Activated T-helper 1 cell treated with anti-CD3 and anti-CD28 coated beads, Interleukin-2, amount 50 U/mL, for 16 hours (primary cell): ENCODE measurements around the gene LYZL6.
"Not testable (repeated sequence)": the region's sequence is repeated elsewhere in the genome, so short reads cannot be mapped to it uniquely, and the experiment has no call there.

Experiments
- DNase-seq, 2 donors: peaks; one replicate each; pipeline ENCODE4 v3.0.0-alpha.2; 2020; ENCODE audit warnings: low read depth in 1 of 2, low spot score in 1 of 2

Gene LYZL6

DNA sequence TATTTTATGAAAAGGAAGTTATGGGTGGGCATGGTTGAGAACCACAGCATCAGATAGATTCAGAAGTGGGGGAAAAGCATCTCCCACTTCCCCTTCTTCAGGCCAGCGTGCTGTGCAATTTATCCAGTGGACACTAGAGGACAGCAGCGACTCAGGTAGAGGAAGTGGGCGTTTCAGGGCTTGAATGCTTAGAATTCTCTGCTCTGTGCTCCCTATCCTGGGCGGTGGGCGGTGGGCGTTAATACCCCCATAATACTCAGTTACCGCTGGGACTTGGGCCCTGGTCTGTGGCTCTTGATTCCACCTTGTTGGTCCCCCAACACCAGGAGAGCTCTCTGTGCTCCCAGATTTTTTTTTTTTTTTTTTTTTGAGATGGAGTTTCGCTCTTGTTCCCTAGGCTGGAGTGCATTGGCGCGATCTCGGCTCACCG, 3.7 kb upstream of the LYZL6 start:
- DNase-seq: peak in 1 of 2 donors; percentile 2

GRCh38 chr17:35944151-35944550, 638 bp upstream of the LYZL6 start:
- no peak for DNase-seq

GRCh38 chr17:35942588-35943186, 826 bp downstream of the LYZL6 start:
- DNase-seq: no peak

GRCh38 chr17:35938492-35938891, 5.0 kb downstream of the LYZL6 start:
- DNase-seq: not testable (repeated sequence)

DNA sequence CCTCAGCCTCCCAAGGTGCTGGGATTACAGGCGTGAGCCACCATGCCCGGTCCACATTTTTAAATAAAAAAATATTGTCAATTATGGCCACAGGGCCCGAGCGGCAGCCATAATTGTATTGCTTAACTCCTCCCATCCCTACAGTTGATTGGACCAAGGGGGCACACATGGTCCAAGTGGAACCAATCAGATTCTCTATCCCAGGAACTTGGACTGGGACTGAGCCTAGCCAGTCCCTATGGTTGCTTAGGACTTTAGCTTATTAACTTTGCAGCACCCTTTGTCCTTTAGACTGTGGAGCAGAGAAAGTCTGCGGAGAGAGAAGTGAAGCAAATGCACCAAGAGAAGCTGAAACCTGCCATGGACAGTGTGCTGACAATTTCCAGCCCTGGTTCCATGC, 7.5 kb downstream of the LYZL6 start:
- DNase-seq: no peak

GRCh38 chr17:35934760-35935159, 8.8 kb downstream of the LYZL6 start:
- DNase-seq: no peak

DNA sequence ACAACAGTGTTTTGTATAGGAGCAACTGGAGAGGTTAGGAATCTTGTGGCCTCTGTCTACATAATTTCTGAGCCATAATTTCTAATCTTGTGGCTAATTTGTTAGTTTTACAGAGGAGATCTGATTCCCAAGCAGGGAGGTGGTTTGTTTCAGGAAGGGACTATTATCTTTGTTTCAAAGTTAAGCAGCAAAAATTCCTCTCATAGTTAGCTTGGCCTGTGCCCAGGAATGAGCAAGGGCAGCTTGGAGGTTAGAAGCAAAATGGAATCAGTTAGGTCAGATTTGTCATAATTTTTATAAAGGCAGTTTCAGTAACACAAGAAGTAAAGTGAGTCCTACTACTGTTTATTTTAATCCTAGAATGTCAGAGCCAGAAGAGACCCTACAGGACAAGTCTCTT, 10.9 kb downstream of the LYZL6 start:
- no peak for DNase-seq

DNA sequence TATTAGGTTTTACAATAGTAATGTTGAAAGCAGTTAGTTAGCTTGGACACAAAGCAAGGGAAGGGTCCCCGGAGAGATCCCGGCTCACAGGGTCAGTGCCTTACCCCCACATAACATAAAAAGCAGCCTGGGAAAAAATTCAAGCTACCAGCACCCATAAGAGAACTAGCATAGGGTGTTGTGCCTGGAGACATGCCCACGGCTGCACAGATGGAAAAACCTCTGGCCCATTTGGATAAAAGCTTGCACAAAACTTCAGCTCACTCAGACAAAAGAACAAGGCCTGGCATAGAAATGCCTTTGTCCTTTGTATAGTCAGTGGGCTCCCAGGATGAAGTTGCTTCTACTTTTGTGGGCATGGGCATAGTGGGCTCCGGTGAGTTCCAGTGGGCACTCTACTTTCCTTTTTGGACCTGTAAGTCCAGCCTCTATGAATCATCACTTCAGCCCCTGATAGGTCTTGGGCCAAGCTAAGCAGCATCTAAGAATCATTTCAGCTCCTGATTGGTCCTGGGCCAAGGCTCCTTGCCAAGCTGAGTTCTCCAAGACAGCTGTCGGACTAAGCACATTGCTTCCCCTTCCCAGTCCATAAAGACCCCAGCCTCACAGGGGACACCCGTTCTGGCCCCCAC, 11.6 kb downstream of the LYZL6 start:
- DNase-seq: no peak

GRCh38 chr17:35930211-35931065, 13.1 kb downstream of the LYZL6 start, which contains the start of gene RDM1:
TSS of gene RDM1 (minus strand) at chr17:35930773. CDS start at chr17:35930727, 46 bp downstream.
- peak; percentile 57 to 66 for DNase-seq

- no peak for DNase-seq
Measured at GRCh38 chr17:35927714-35928113, 15.8 kb downstream of the LYZL6 start.

DNA sequence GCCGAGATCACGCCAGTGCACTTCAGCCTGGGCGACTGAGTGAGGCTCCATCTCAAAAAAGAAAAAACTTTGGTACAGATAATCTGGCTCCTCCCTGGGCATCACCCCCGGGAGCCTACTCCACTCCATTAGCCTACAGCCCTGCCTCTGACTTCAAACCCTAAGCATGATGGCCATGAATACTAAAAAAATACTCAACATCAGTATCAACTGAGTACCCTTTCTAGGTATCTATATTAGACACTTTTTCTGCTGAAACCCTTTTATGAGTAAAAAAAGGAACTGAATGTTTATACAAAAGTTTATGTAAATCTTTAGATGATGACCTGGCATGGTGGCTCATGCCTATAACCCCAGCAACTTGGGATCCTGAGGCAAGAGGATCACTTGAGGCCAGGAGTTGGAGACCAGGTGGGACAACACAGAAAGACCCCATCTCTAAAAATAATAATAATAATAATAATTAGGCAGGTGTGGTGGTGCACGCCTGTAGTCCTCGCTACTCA, 19.9 kb downstream of the LYZL6 start:
- no peak for DNase-seq

DNA sequence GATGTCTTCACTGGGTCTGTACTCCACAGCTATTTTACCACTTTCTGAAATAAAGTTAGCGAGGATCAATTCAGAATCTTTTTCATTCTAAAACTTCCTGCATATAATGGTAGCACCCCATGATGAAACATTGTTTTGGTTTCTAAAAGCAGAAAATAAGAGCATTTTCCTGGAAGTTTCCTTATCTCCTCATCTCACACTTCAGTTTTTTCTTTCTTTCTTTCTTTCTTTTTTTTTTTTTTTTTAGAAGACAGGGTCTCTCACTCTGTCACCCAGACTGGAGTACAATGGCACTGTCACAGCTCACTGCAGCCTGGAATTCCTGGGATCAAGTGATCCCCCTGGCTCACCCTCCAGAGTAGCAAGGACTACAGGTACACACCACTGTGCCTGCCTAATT, 23.3 kb downstream of the LYZL6 start:
- DNase-seq: no peak

DNA sequence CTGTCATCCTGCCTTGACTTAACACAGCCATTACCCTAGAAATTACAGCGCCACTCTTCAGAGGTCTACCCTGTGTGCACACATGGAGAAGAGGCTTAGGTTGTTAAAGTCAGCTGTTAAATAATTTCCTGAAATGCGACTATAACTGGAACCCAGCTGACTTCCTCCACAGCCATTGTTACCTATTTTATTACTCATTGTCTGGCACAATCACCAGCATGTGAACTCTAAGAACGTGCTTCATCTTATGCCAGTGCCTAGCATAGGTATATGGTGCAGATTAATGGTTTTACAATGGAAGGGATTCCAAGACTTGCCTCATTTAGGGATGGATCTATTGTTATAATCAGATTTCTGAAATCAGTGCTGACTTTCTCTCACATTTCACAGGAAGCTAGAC, 24.8 kb downstream of the LYZL6 start:
- DNase-seq: no peak

DNA sequence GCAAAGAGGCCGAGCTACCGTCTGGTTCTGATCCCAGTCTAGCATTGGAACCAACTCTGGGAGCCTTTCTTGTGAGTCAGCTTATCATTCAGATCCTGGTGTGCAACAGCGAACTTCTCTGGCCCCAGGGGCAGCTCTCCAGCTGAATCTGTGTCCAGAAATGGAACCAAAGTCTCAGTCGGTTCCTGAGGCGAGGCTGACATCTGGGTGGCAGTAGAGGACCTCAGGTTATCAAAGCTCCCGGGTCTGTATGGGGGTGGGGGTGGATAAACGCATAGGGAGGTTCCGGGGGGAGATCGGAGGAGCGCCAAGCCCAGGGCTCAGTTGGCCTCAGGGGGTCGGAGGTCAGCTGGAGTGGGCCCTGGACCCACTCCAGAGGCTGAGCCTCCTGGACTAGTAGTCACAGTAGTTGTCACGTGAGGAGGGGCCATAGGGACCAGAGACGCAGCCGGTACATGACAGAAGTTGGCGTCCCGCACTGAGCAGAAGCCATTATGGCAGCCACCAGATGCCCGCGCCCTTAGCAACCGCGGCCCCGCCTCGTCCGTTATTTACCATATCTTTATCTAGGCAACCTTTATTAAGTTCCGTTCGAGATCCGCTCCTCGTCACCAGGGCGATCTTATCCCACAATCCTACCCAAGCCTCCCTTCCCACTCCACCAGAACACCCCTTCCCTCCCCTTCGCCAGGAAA, 25.8 kb downstream of the LYZL6 start:
- no peak for DNase-seq

- DNase-seq: no peak
Measured at GRCh38 chr17:35915153-35915964, 28.2 kb downstream of the LYZL6 start.

DNA sequence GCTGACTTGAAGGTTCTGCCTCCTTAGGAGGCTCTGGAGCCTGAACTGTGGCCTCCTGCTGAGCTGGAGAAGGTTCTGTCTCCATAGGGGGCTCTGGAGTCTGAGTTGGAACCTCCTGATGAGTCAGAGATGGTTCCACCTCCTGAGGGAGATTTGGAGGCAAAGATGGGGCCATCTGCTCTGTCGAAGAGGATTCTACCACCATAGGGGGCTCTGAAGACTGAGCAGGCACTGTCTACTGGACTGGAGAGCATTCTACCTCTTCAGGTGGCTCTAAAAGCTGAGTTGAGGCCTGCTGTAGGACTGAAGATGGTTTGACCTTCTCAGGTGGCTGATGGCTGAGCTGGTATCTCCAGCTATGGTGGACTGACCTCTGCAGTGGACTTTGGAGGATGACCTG, 29.2 kb downstream of the LYZL6 start:
- DNase-seq: no peak

DNA sequence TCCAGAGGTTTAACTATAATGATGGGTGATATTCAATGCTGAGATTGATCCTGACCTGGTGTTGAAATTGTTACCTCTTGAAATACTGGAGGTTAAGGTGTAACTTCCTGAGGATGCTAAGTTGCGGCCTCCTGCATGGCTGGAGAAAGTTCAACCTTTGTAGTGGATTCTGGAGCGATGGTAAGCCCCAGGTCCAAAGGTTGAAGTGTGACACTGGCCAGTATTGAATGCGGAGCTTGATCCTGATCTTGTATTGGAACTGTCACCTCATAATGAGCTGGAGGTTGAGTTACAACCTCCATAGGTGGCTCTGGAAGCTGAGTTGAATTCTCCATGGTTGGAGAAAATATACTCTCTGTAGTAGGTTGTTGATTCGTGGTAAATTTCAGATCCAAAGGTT, 29.9 kb downstream of the LYZL6 start:
- DNase-seq: no peak

GRCh38 chr17:35912942-35913341, 30.6 kb downstream of the LYZL6 start:
- DNase-seq: no peak

DNA sequence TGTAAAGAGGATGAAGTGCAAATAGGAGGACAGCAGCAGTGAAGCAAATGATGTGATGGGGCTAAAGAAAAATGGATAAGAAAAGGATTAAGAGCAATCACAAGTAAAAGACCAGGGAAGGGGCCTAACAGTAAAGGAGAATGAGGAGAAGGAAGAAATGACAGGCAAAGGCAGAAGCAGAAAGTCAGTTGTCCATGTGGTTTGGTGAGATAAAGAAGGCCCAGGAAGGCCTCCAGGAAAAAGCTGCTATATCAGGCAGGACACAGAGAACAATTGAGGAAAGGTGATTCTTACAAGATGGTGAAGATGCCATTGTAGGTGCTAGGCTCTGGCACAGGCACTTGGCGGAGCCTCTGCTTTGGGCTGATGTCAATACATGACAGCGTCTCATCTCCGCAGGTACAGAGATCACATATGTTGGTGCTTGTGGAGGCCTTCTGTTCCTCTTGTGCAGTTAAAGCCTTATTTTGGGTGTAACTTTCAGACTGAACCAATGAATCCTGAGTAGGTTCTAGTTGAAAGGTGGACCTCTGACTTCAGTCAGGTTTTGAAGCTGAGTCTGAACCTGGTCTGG, 31.1 kb downstream of the LYZL6 start:
- DNase-seq: no peak

DNA sequence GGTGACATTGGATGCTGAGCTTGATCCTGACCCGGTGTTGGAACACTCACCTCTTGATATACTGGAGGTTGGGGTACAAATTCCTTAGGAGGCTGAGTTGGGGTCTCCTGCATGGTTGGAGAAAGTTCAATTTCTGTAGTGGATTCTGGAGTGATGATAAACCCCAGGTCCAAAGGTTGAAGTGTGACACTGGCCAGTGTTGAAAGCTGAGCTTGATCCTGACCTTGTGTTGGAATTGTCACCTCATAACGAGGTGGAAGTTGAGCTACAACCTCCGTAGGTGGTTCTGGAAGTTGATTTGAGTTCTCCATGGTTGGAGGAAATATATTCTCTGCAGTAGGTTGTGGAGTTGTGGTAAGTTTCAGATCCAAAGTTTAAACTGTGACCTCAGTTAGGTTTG, 34.1 kb downstream of the LYZL6 start:
- no peak for DNase-seq
